ENCODE measurements around the gene PLOD3. TPM values are rescaled to one million over a fixed set of nuclear protein-coding genes. Genes with fewer than 3 reads are reported as not detected.
A peak's percentile ranks its signal among the peaks of the same experiment; 100 is the strongest.

PLOD3 gene
- total RNA-seq, 1 donor from 2014 or later = 161 TPM

- peaks cover 75% of the 10 kb centered on the region for H3K27me3 ChIP-seq (ENCODE audit: insufficient read depth, low read length)
- H3K9me3 ChIP-seq (ENCODE audit: insufficient read depth, low read depth, low read length) = peaks cover 6% of the 10 kb centered on the region
- Mint-ChIP-seq H3K27ac (ENCODE audit: unreplicated experiment) (no peak overlapping the region), H3K9me3 (ENCODE audit: unreplicated experiment) (peaks cover 11% of the 10 kb centered on the region), H3K4me3 (ENCODE audit: unreplicated experiment) (no peak overlapping the region), H3K36me3 (ENCODE audit: low read depth, unreplicated experiment) (no peaks in the 10 kb centered on the region), H3K27me3 (ENCODE audit: low read depth, unreplicated experiment) (peaks cover 69% of the 10 kb centered on the region), H3K4me1 (ENCODE audit: low read depth, unreplicated experiment) (peaks cover 28% of the 10 kb centered on the region)
- no peak overlapping the region for H3K9ac ChIP-seq (ENCODE audit: low read length)
- peak overlapping the region; percentile 58 for H2AFZ ChIP-seq (ENCODE audit: low read depth, low read length)
- H4K20me1 ChIP-seq (ENCODE audit: insufficient read depth, low read length) = peaks cover 10% of the 10 kb centered on the region
- H3K36me3 ChIP-seq (ENCODE audit: insufficient read depth, low read length) = no peaks in the 10 kb centered on the region
- no peak overlapping the region for H3K4me3 ChIP-seq (ENCODE audit: insufficient read depth, low read depth, low read length)
- FAIRE-seq = no peak
- H3K4me2 ChIP-seq (ENCODE audit: low read length) = peak overlapping the region; percentile 75
- no peaks in the 10 kb centered on the region for H3K79me2 ChIP-seq (ENCODE audit: insufficient read depth, low read length)
- no peak for DNase-seq (ENCODE audit: low read depth)
- no peak for TF ChIP-seq CTCF (IDR thresholded peaks at IDR 0.05; ENCODE audit: insufficient read depth, low read depth, low read length)
- TF ChIP-seq EZH2 (IDR thresholded peaks at IDR 0.05; ENCODE audit: insufficient read depth, low read length) = no peak
- H3K4me1 ChIP-seq (ENCODE audit: insufficient read depth, low read length) = peaks cover 40% of the 10 kb centered on the region
- no peak overlapping the region for H3K27ac ChIP-seq (ENCODE audit: low read depth, low read length)
These were observed 44.3 kb downstream of the PLOD3 start for GRCh38 chr7:101172854-101173751.

- Histone ChIP-seq H3K9ac (ENCODE audit: low read length) (no peak overlapping the region), H3K4me1 (ENCODE audit: insufficient read depth, low read length) (peaks cover 49% of the 10 kb centered on the region), H3K4me2 (ENCODE audit: low read length) (peak overlapping the region; percentile 75), H2AFZ (ENCODE audit: low read depth, low read length) (no peak overlapping the region), H3K4me3 (ENCODE audit: insufficient read depth, low read depth, low read length) (no peak overlapping the region), H3K9me3 (ENCODE audit: insufficient read depth, low read depth, low read length) (peaks cover 6% of the 10 kb centered on the region), H4K20me1 (ENCODE audit: insufficient read depth, low read length) (peaks cover 10% of the 10 kb centered on the region), H3K27ac (ENCODE audit: low read depth, low read length) (no peak overlapping the region), H3K27me3 (ENCODE audit: insufficient read depth, low read length) (peaks cover 67% of the 10 kb centered on the region), H3K79me2 (ENCODE audit: insufficient read depth, low read length) (no peaks in the 10 kb centered on the region), H3K36me3 (ENCODE audit: insufficient read depth, low read length) (no peaks in the 10 kb centered on the region)
- Mint-ChIP-seq H3K4me1 (ENCODE audit: low read depth, unreplicated experiment) (peaks cover 36% of the 10 kb centered on the region), H3K9me3 (ENCODE audit: unreplicated experiment) (peaks cover 11% of the 10 kb centered on the region), H3K4me3 (ENCODE audit: unreplicated experiment) (no peak overlapping the region), H3K27ac (ENCODE audit: unreplicated experiment) (no peak overlapping the region), H3K36me3 (ENCODE audit: low read depth, unreplicated experiment) (no peaks in the 10 kb centered on the region), H3K27me3 (ENCODE audit: low read depth, unreplicated experiment) (peaks cover 60% of the 10 kb centered on the region)
- FAIRE-seq (no peak), DNase-seq (ENCODE audit: low read depth) (no peak)
- TF ChIP-seq CTCF (IDR thresholded peaks at IDR 0.05; ENCODE audit: insufficient read depth, low read depth, low read length) = no peak
- peak; percentile 97 for TF ChIP-seq EZH2 (IDR thresholded peaks at IDR 0.05; ENCODE audit: insufficient read depth, low read length)
These were observed 45.2 kb downstream of the PLOD3 start for GRCh38 chr7:101172005-101172853.
